HCT116 (cell line): ENCODE data around the gene TAPT1. TPM values are rescaled to one million over a fixed set of nuclear protein-coding genes. Genes with fewer than 3 reads are reported as not detected.

Experiments used
- ATAC-seq: fragments of 200-7000 bp; cut with Tn5 transposase; 2 replicates; pipeline ENCODE4 v1.9.1; 2020; ENCODE audit warnings: mild to moderate bottlenecking, moderate library complexity
- BruUV-seq: library from RNA; stranded (reverse); fragments of 400-500 nt; replicated peaks from 2 replicates; lab custom pipeline; 2021; lab: Mats Ljungman, UMichigan
- CTCF ChIA-PET: fragments of 300-600 bp; sonication (Branson Sonifier 250); formaldehyde crosslinking; loops from one replicate; lab custom pipeline; 2021; ENCODE audit warnings: antibody characterized with exemption; lab: Charles Lee
- POLR2A ChIA-PET: fragments of 300-600, 350-600 bp; sonication (Branson Sonifier 250); formaldehyde crosslinking; loops from one replicate; lab custom pipeline; 2021; ENCODE audit warnings: antibody characterized with exemption; lab: Charles Lee
- RAD21 ChIA-PET, 2 experiments: fragments of 300-600 bp; sonication (Branson Sonifier 250); formaldehyde crosslinking; loops; one replicate each; lab custom pipeline; 2023; ENCODE audit warnings: low total read pairs in 2 of 2; ENCODE audit not compliant: uncharacterized antibody in 2 of 2, unreplicated experiment in 2 of 2, low non-redundant PET in 1 of 2; lab: Charles Lee
- DNase-seq: peaks from one replicate; pipeline ENCODE4 v3.0.0-alpha.2; 2010; ENCODE audit warnings: low read depth, low spot score
- H2AFZ ChIP-seq: fragments of 200-600 bp; shearing (Covaris generic), sonication (generic); 2 replicates; pipeline ENCODE4 v1.6.1; 2017; ENCODE audit warnings: low read depth, mixed run types, mixed read lengths, antibody characterized with exemption, low read length; ENCODE audit not compliant: poor library complexity, severe bottlenecking
- H3K27ac ChIP-seq: 2 replicates; pipeline ENCODE4 v1.5.1; 2012; ENCODE audit warnings: low read depth, low read length
- H3K27me3 ChIP-seq: fragments of 200-600 bp; sonication (generic); 2 replicates; pipeline ENCODE4 v1.6.1; 2016; ENCODE audit warnings: mixed run types, low read length, mixed read lengths; ENCODE audit not compliant: insufficient read depth
- H3K36me3 ChIP-seq, 2 experiments: fragments of 200-500 bp in 1 of 2; fragments of 200-600 bp in 1 of 2; sonication (Bioruptor generic) in 1 of 2; sonication (generic) in 1 of 2; 2 replicates each; pipeline versions ENCODE4 v1.5.1 to v1.6.1; 2014 to 2016; ENCODE audit warnings: low read length in 2 of 2, inconsistent platforms in 1 of 2, mixed read lengths in 1 of 2, mixed run types in 1 of 2; ENCODE audit not compliant: insufficient read depth in 2 of 2, control insufficient read depth in 1 of 2
- H3K4me1 ChIP-seq, 2 experiments: fragments of 200-600 bp in 1 of 2; sonication (generic) in 1 of 2; 2 replicates each; pipeline versions ENCODE4 v1.5.1 to v1.6.1; 2012 to 2017; ENCODE audit warnings: low read length in 2 of 2, inconsistent platforms in 1 of 2, mild to moderate bottlenecking in 1 of 2, mixed read lengths in 1 of 2, mixed run types in 1 of 2, moderate library complexity in 1 of 2; ENCODE audit not compliant: insufficient read depth in 2 of 2, control insufficient read depth in 1 of 2
- H3K4me2 ChIP-seq: fragments of 200-600 bp; sonication (generic); 2 replicates; pipeline ENCODE4 v1.6.1; 2017; ENCODE audit warnings: mixed run types, low read length, mixed read lengths
- H3K4me3 ChIP-seq, 2 experiments: fragments of 200-600 bp in 1 of 2; sonication (generic) in 1 of 2; replicated peaks in 1 of 2; 2 replicates each; pipeline ENCODE4 v1.5.1; 2011 to 2016; ENCODE audit warnings: low read length in 2 of 2, control low read depth in 1 of 2, low read depth in 1 of 2, mild to moderate bottlenecking in 1 of 2, mixed read lengths in 1 of 2, mixed run types in 1 of 2
- H3K79me2 ChIP-seq: fragments of 200-600 bp; sonication (generic); 2 replicates; pipeline ENCODE4 v1.6.1; 2017; ENCODE audit warnings: mild to moderate bottlenecking, mixed run types, low read length, moderate library complexity, mixed read lengths; ENCODE audit not compliant: insufficient read depth
- H3K9ac ChIP-seq: fragments of 200-600 bp; sonication (generic); 2 replicates; pipeline ENCODE4 v1.6.1; 2016; ENCODE audit warnings: low read length, mixed read lengths
- H3K9me2 ChIP-seq: fragments of 200-600 bp; sonication (generic), shearing (Covaris generic); 2 replicates; pipeline ENCODE4 v1.6.1; 2017; ENCODE audit warnings: mixed run types, mild to moderate bottlenecking, moderate library complexity; ENCODE audit not compliant: insufficient read depth
- H3K9me3 ChIP-seq, 2 experiments: fragments of 200-500 bp in 1 of 2; fragments of 200-600 bp in 1 of 2; sonication (Bioruptor generic) in 1 of 2; sonication (generic) in 1 of 2; 2 replicates each; pipeline ENCODE4 v1.6.1; 2014 to 2017; ENCODE audit warnings: low read length in 2 of 2, mixed read lengths in 2 of 2, inconsistent platforms in 1 of 2, low read depth in 1 of 2, mild to moderate bottlenecking in 1 of 2, mixed run types in 1 of 2, moderate library complexity in 1 of 2; ENCODE audit not compliant: control insufficient read depth in 1 of 2, insufficient read depth in 1 of 2
- H4K20me1 ChIP-seq: fragments of 200-600 bp; sonication (generic), shearing (Covaris generic); 2 replicates; pipeline ENCODE4 v1.6.1; 2017; ENCODE audit warnings: mixed run types, mild to moderate bottlenecking, moderate library complexity; ENCODE audit not compliant: insufficient read depth
- CBX3 ChIP-seq: IDR thresholded peaks from 2 replicates; pipeline ENCODE4 v1.6.1; 2012; ENCODE audit warnings: low read depth
- FOSL1 ChIP-seq: IDR thresholded peaks from 2 replicates; pipeline ENCODE4 v1.6.1; 2012; ENCODE audit warnings: low read depth
- POLR2AphosphoS5 ChIP-seq: IDR thresholded peaks from 2 replicates; pipeline ENCODE4 v1.6.1; 2011; ENCODE audit warnings: mild to moderate bottlenecking, low read depth, low read length, moderate library complexity
- RAD21 ChIP-seq: IDR thresholded peaks from 2 replicates; pipeline ENCODE4 v1.6.1; 2012; ENCODE audit warnings: low read depth, mild to moderate bottlenecking
- SRF ChIP-seq: IDR thresholded peaks from 2 replicates; pipeline ENCODE4 v1.6.1; 2012; ENCODE audit warnings: low read depth
- ZNF274 ChIP-seq: fragments of 200-500 bp; sonication (Bioruptor generic); IDR thresholded peaks from 2 replicates; pipeline ENCODE4 v1.6.1; 2014; ENCODE audit warnings: mild to moderate bottlenecking, low read depth, low read length, inconsistent platforms
- intact Hi-C: fragments of 100-400 bp; cut with micrococcal nuclease; formaldehyde crosslinking; loops from 2 replicates; pipeline ENCODE4 v1.10.0; 2022
- total RNA-seq: library from RNA; stranded (reverse); gene quantifications from one replicate; pipeline ENCODE4 v1.2.1, GENCODE V29; 2021; ENCODE audit not compliant: unreplicated experiment
- TF ChIP-seq, protein P1 (sequence below), 3 experiments: fragments of 200-600 bp in 1 of 3; sonication (generic) in 1 of 3; IDR thresholded peaks in 2 of 3; conservative IDR thresholded peaks in 1 of 3; 2 replicates each; pipeline ENCODE4 v1.5.1; 2012 to 2017; ENCODE audit warnings: low read depth in 2 of 3, low read length in 2 of 3, antibody characterized with exemption in 1 of 3, borderline replicate concordance in 1 of 3, control low read depth in 1 of 3, mild to moderate bottlenecking in 1 of 3, mixed read lengths in 1 of 3, mixed run types in 1 of 3, moderate library complexity in 1 of 3; ENCODE audit not compliant: insufficient read depth in 1 of 3

Gene TAPT1
- total RNA-seq, 1 experiment from 2014 or later: 11.7 TPM

- TF ChIP-seq, protein P1, sequence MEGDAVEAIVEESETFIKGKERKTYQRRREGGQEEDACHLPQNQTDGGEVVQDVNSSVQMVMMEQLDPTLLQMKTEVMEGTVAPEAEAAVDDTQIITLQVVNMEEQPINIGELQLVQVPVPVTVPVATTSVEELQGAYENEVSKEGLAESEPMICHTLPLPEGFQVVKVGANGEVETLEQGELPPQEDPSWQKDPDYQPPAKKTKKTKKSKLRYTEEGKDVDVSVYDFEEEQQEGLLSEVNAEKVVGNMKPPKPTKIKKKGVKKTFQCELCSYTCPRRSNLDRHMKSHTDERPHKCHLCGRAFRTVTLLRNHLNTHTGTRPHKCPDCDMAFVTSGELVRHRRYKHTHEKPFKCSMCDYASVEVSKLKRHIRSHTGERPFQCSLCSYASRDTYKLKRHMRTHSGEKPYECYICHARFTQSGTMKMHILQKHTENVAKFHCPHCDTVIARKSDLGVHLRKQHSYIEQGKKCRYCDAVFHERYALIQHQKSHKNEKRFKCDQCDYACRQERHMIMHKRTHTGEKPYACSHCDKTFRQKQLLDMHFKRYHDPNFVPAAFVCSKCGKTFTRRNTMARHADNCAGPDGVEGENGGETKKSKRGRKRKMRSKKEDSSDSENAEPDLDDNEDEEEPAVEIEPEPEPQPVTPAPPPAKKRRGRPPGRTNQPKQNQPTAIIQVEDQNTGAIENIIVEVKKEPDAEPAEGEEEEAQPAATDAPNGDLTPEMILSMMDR (IDR thresholded peaks at IDR 0.05 in 2 of 3, conservative IDR thresholded peaks at IDR 0.05 in 1 of 3; ENCODE audit: borderline replicate concordance in 1 of 3, insufficient read depth in 1 of 3, low read depth in 2 of 3, low read length in 2 of 3): no peak
- TF ChIP-seq POLR2AphosphoS5 (no peak), ZNF274 (no peak), RAD21 (no peak)
Observed at GRCh38 chr4:16118090-16118489, 108.2 kb downstream of the TAPT1 start (continued).

- peaks cover 11% of the 10 kb centered on the region; the same call in 1 of the 2 replicates for H3K27me3 ChIP-seq
- no peak overlapping the region for H3K9ac ChIP-seq
- CTCF ChIA-PET: no interaction called here
- intact Hi-C loops: no loop called here
- H3K4me3 ChIP-seq: no peak overlapping the region
- no peaks in the 10 kb centered on the region for H3K79me2 ChIP-seq
- H2AFZ ChIP-seq: no peak overlapping the region
- H3K4me1 ChIP-seq: no peaks in the 10 kb centered on the region
- RAD21 ChIA-PET: no interaction called here
- POLR2A ChIA-PET: no interaction called here
- TF ChIP-seq CBX3 (no peak), SRF (no peak), FOSL1 (no peak)
- no peaks in the 10 kb centered on the region for H3K36me3 ChIP-seq
- ATAC-seq (no peak), DNase-seq (no peak)
- BruUV-seq: no TSS peak
- H3K9me3 ChIP-seq: no peaks in the 10 kb centered on the region
- no peak overlapping the region for H3K27ac ChIP-seq
- H3K9me2 ChIP-seq: no peaks in the 10 kb centered on the region
- no peaks in the 10 kb centered on the region for H4K20me1 ChIP-seq
- no peak overlapping the region for H3K4me2 ChIP-seq
Observed at GRCh38 chr4:16117164-16117563, 109.1 kb downstream of the TAPT1 start.
